ENCODE data around the gene VEGFB.

VEGFB gene, protein sequence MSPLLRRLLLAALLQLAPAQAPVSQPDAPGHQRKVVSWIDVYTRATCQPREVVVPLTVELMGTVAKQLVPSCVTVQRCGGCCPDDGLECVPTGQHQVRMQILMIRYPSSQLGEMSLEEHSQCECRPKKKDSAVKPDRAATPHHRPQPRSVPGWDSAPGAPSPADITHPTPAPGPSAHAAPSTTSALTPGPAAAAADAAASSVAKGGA

DNA sequence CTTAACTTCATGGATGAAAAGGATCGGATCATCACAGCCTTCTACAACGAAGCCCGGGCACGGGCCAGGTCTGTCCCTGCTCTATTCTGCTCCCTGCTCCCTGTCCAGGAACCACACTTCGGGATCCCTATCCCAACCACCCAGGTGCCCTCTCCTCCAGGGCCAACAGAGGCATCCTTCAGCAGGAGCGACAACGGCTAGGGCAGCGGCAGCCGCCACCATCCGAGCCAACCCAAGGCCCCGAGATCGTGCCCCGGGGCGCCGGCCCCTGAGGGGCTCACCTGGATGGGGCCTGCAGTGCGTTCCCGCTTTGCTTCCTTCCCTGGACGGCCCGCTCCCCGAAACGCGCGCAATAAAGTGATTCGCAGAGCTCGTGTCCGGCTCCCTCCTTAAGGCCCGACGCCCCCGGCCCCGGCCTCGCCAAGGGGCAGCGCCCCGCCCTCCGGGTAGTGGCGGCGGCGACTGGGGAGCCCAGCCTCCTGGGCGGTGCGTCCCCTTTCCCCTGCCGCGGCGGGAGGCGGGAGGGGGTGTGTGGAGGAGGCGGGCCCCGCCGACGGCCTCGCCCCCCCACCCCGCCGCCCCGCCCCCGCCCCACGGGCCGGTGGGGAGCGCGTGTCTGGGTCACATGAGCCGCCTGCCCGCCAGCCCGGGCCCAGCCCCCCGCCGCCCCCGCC is at the start of gene VEGFB:
Gene VEGFB, plus strand, starts transcription at position 672 of the 674 bp plus-strand sequence. CDS start 250 bp downstream, outside the sequence.
- DNase-seq: peak; percentile 86

DNA sequence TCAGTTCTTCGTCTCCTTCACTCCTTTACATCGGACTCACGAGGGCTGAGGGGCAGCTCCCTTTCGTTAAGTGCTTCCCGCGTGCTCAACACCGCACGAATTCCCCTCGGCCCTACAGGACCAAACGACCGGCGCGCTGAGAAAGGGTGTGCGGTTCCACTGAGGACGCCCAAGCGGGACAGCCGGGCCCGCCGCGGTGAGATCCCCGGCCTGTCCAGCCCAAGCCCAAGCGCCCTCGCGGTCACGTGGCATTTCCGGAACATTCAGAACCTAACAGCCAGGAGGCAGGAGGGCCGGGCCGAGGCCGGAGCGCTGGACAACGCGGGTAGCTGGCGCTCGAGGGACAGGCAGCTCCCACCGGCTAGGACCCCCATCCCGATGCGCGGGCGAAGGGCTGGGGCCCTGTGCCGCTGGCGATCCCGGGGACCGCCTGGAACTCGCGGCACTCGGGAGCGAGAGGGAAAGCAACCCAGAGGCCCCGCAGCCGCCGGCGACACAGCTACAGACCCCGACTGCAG is 49.1 kb upstream of the VEGFB start:
- DNase-seq: peak; percentile 53

DNA sequence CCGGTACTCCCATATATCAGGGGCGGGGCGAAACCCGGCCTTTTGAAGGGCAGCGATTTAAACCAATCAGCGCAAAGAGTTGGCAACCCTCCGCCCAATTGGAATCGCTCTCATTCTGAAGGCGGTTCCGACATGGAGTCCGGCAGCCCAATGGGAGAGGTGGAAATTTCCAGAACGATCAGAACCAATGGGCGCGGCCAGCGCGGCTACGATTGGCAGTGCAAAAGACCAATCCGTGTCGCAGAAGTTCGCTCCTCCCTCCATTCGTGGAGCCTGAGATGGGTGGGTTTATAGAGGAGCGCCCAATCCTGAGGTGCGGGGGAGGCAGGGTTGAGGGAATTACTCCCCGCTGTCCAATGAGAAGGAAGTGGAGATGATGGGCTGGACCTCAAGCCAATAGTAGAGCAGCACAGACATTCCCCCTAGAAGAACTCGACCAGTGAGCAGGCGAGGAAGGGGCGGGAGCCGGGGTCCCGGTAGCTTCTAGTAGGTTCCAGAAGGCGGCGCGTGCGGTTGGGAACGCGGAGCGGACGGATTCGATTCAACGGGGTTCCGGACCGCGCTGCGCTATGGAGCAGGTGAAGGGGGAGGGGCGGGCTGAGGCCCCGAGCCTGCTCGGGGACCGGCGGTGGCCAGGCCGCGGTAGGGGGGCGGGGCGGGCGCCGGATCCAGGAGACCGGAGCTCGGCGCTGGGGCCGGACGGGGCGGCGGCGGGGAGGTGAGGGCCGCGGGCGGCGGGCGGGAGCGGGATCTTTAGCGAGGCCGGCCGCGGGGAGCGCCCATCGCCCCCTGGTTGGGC is 48.5 kb upstream of the VEGFB start, which contains the start of gene STIP1:
Gene STIP1, plus strand, starts transcription at position 479 of the 799 bp plus-strand sequence. Its CDS starts 91 bp downstream, at position 570.
- peak; percentile 97 for DNase-seq

DNA sequence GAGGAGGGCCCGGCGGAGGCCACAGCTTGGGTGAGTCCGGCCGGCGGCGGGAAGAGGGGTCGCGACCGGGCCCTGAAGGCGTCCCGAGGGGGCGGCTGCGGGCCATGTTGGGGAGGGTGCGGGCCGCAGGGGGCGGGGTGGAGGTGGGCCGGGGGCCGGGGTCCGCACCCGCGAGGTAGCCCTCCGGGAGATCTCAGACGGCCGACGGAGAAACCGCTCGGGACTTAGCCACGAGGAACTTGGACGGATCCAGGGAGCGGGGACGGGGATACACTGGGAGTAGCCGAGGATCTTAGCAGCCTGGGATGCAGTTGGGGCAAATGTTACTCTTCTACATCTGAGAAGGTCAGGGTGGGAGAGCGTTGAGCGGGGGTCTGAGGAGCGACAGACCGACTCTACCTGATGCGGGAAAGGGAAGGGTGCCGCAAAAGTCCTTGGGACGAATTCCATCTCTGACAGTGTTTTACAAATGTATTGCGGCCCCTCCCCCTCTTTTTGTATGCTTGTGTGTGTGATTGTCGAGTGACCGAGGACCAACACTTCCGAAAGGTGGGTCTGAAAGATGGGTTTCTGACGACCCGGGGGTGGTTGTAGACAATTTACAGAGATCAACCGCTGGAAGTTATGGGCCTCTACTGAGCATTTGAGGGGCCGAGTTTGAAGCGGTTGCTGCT is 47.8 kb upstream of the VEGFB start:
- DNase-seq: peak; percentile 53

DNA sequence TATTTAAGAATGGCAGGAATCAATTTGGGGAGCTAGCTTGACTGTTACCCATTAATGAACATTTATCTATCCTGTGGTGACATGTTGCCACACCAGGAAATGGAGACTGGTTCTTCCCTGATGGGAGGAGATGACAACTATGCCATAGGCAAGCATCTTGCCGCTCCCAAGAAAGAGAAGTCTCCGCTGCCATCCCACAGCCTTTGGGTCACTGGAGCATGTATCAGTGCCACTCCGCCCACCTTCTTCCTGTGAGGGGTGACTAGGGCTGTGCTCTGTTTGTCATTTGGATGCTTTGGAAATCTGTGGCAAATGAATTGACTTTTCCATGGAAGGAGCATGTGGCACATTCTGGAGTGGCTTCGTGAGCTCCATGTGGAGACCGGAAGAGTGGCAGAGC is 42.0 kb upstream of the VEGFB start:
- DNase-seq: no peak

DNA sequence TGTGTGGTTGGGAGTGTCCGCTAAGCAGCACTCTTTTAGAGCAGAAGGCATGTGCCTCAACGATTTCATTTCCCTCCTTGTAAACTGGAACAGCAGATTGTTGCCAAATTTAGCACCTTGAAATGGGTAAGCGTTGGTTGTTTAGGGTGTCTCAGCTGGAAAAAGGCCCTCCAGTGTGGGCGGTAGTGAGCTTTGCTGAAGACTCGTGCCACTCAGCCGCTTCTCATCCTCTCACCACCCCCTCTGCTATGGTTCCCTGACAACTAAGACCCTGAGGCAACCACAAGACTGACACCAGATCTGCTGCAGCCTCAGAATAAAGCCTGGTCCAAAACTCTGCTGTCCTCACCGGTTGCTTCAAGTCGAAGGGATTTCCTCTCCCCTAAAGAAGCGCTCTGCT is 37.8 kb upstream of the VEGFB start:
- DNase-seq: no peak

DNA sequence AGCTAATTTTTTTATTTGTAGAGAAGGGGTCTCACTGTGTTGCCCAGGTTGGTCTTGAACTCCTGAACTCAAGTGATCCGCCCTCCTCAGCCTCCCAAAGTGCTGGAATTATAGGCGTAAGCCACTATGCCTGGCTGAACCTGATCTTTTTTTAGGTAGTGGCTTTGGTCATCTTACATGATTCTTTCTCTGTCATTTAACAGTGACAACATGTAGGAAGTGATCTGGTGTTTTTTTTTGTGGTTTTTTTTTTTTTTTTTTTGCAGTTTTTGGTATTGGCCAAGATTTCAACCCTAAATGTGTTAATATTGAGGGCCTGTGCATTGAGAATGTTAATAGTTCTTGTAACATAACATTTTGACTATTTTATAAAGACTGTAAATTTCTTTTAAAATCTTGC is 35.9 kb upstream of the VEGFB start:
- DNase-seq: no peak

DNA sequence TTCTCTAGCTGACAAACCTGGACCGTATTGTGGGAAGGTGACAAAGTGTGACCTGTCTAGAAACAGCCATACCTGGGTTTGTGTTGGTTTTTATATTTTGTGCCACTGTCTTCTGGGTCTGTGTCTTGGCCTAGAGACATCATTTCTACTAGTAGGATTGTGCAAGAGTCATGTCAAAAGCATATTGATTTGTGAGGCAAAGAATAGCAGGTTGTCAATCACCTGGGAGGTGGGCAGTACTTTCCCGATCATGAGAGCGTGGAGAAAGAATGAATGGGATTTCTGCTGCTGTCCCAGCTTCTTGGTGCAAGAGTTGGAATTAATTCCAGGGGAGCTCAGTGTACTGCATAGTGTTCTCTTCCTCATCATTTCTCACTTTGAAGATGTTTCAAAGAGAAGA is 32.8 kb upstream of the VEGFB start:
- DNase-seq: no peak

DNA sequence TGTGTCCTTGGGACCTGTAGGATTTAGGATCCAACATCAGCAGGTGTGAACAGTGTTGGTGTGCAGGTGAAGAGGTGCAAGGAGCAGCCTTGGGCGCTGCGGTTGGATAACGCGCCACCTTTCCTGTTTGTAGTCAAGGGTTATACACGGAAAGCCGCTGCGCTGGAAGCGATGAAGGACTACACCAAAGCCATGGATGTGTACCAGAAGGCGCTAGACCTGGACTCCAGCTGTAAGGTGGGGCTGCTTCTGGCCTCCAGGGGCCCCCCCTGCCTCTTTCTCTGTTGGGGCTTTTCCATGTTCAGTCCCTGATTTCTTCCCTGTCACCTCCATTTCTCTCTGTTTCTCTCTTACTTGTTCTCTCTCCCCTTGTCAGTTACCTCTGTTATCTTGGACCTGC is 31.4 kb upstream of the VEGFB start:
- no peak for DNase-seq

DNA sequence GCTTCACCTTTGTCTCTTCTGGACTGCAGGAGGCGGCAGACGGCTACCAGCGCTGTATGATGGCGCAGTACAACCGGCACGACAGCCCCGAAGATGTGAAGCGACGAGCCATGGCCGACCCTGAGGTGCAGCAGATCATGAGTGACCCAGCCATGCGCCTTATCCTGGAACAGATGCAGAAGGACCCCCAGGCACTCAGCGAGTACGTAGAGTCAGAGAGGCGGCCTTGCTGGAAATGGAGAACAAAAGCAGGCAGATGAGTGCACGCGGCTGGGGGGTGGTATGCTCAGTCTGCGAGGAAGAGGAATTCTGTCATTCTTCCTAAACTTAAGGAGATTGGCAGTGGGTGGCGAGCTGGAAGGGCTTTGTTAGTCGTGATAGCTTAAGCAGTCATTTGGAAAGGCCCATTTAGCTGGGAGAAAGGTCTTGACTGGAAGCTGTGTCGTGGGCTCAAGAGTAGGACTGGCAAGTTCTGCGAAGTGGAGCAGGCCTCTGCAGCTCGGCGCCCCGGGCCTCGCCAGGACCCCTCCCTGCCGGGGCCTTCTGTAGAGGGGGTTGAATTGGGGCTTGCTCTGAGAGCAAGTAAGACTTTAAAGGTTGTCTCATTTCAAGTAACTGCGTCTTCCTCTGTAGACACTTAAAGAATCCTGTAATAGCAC is 30.8 kb upstream of the VEGFB start:
- DNase-seq: no peak

DNA sequence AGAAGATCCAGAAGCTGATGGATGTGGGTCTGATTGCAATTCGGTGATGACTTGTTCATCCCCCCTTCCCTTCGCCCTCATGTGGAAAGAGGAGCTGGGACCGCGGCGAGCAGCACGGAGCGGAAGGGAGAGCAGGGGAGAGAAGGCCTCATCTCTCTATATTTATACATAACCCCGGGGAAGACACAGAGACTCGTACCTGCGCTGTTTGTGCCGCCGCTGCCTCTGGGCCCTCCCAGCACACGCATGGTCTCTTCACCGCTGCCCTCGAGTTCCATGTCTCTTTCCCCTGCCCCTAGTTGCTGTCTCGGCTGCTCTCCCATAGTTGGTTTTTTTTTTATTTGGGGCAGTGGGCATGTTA is 30.3 kb upstream of the VEGFB start:
- no peak for DNase-seq

DNA sequence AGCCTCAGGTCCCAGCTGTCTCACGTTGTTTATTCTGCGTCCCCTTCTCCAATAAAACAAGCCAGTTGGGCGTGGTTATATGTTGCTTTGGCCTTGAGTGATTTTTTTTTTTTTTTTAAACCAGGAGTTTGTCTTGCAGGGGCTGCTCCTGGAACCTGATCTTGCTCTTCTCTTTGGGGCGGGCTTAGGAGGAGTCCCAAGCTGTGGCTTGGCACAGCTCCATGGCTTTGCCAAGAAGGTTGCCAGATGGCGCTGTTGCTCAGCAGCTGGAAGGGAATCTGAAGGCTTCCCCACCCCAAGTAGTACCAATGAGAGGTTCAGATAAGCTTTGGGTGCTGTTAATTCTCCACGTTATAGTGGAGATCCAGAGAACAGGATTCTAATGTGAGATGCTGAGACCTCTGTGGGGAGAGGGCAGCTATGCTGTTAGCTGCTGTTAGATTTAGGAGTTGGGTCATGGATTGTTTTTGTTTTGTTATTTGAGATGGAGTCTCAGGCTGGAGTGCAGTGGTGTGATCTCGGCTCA is 29.9 kb upstream of the VEGFB start:
- DNase-seq: peak; percentile 89

DNA sequence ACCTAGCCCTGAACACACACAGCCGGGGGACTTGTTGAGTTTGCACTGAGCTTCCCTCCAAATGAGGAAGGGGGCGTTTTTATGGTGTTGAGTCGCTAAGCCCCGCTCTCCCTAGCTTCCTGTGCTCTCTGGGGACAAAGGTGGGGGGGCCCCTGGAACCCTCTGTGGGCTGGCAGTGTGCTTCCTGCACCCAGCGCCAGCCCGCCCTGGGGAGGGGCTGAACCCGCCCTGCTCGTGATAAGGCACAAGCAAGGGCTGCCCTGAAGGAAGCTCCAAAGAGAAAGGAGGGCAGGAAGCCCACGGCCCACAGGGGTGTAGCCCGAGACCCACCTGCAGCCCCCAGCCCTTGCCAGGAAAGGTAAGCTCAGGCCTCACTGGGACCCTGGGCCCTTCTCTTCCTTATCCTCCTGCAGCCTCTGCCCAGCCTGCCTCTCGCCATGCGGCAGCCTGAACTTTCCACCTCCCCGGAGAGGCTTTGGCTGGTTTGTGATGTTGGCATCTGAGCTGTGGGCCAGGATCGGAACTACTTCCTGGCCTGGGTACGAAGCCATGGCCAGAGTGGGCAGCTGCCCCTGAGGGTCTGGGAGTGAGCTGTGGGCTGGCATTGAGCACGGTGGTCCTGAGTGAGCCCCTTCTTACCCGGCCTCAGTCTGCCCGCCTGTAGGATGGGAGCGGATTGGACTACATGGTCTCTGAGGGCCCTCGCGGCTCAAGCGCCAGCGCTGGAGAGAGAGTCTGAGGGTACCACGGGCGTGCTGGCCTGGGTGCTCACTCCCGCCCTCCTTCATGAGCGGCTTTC is 27.7 kb upstream of the VEGFB start, which contains the start of gene FERMT3:
Gene FERMT3, plus strand, starts transcription at position 265 of the 799 bp plus-strand sequence. CDS start 644 bp downstream, outside the sequence.
- DNase-seq: peak; percentile 89

DNA sequence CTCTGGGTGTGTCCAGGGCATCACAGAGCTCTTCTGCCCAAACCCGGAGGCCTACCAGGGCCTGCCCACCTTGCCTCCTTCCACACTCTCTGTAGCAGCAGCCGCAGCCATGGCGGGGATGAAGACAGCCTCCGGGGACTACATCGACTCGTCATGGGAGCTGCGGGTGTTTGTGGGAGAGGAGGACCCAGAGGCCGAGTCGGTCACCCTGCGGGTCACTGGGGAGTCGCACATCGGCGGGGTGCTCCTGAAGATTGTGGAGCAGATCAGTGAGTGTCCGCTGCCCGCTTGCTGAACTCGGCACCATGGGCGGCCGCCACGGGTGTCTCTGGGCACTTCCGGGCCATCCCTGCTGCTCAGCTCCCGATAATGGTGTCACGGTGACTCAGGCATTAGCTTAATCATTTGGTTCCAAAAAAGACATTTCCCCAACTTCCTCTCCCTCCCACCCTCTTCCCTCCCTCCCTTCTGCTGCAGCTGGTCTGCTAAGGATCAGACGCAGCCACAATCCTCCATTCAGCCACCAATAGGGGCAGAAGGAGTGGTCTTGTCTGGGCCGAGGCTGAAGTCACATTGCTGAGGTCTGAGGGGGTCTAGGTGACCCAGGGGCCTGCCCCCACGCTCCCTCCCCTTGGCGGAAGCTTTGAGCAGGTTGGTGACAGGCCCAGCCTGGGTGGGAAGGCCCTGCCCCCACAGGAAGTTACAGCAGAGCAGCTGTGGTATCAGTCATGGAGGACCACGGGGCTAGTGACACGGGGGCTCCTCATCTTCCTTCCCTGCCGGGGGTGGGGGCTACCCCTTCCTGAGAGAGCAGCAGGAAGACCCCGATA is 26.9 kb upstream of the VEGFB start:
- peak; percentile 85 for DNase-seq

DNA sequence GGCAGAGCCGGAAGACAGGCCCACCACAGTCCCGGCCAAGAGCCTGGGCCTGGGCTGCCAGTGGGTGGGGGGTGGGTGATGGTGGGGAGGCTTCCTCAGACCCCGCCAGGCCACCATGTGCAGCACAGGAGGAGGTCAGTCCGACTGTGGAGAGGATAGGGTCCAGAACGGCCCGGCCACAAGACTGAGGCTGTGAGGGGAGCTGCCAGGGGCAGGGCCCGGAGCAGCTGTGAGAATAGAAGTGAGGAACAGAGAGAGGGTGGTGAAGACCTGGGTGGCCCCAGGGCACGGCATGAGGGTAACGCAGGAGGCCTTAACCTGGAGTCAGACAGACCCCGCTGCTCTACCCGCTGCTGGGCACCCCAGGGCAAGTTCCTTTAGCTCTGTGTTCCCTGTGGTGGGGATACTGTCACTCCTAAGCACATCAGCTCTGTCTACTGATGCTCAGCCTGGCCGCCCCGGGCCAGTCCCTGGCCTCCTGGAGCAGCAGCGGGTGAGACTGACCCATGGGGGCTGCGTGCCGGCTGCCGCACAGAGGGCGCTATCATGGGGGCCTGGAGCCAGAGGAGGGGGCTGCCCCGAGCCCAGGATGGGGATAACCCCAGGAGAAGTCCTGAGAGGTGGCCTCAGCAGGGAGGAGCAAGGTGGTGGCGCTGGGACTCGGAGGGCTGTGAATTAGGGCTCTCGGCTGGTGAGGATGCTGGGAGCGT is 26.1 kb upstream of the VEGFB start:
- no peak for DNase-seq

DNA sequence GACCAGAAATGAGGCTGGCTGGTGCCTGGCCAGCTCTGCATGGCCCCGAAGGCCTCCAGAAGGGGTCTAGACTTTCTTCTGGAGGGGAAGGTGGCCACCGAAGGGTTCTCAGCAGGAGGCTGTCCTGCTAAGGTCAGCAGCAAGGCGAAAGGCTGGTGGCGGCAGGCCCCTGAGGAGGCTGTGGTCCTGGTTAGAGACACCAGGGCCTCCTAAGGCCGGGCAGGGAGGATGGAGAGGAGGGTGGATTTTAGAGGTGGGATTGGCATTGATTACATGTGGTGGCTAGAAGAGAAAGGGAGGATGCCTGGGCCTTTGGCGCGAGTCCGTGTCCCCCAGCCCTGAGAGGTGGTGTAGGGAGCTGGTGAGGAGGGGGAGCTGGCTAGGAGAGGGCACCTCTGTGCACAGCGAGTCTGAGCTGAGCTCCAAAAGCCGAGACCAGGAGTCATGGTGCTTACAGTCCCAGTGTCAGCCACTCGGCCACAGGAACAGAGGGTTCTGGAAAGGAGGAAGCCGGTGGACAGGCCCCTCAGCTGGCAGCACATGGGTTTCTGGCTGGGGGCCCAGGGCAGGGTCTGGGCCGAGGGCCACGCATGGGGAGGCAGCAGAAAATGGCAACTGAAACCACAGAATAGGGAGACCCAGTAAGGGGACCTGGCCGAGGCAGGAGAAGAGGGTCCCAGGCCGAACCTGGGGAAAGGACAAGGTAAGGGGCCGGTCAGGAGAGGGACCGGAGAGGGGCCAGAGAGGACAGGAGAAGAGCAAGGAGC is 25.4 kb upstream of the VEGFB start:
- DNase-seq: no peak

DNA sequence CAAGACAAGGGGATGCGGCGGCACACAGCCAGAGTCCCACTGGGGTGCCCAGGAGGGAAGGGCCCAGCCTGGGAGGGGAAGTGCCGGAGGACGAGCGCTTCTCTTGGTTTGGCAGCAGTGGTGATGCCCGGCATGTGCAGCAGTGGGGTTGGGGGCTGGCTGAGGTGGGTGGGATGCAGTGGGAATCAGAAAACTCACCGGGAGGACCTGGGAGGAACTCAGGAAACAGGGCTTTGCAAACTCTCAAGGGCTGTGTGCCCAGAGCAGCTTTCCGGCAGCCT is 24.9 kb upstream of the VEGFB start:
- no peak for DNase-seq

DNA sequence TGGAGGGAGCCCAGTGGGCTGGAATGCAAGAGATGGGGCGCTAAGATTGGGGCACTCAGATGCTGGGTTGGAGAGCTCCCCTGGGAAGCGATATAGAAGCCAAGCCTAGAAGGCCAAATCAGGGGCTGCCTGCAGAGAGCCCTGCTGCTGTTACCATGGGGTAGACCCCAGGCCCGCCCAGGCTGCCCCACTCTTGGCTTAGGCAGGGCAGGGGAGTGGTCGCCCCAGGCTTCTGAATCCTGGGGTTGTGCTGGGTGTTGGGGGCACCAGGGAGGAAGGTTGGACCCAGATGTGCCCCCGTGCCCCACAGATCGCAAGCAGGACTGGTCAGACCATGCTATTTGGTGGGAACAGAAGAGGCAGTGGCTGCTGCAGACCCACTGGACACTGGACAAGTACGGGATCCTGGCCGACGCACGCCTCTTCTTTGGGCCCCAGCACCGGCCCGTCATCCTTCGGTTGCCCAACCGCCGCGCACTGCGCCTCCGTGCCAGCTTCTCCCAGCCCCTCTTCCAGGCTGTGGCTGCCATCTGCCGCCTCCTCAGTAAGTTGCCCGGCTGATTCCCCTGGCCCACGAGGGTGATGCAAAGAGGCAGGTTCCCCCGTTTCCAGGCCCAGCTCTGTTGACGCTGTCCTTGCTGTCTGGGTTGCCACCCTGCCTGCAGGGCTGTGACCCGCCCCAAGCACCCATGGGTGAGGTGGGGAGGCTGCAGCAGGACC is 23.9 kb upstream of the VEGFB start:
- DNase-seq: no peak
